Motor neuron (in vitro differentiated cells): ENCODE results near the gene BUB1. TPM values are rescaled to one million over a fixed set of nuclear protein-coding genes. Genes with fewer than 3 reads are reported as not detected.
"Not testable (repeated sequence)": the region's sequence is repeated elsewhere in the genome, so short reads cannot be mapped to it uniquely, and the experiment has no call there.

Source experiments
- ATAC-seq, 8 experiments: fragments of 200-7000 bp; cut with Tn5 transposase; replicated peaks in 6 of 8; 2 replicates each; pipeline ENCODE4 v1.8.0; 2021; ENCODE audit warnings: mild to moderate bottlenecking in 8 of 8, moderate library complexity in 8 of 8
- H3K27ac ChIP-seq, 2 donors: fragments of 250-450 bp; sonication (Bioruptor Pico); 2 replicates each; pipeline ENCODE4 v1.9.0; 2021; ENCODE audit warnings: antibody characterized with exemption in 2 of 2, mild to moderate bottlenecking in 2 of 2, moderate library complexity in 1 of 2
- H3K4me1 ChIP-seq, 2 donors: fragments of 250-450 bp; sonication (Bioruptor Pico); replicated peaks in 1 of 2; 2 replicates each; pipeline ENCODE4 v1.6.1; 2021; ENCODE audit warnings: antibody characterized with exemption in 2 of 2, mild to moderate bottlenecking in 2 of 2, moderate library complexity in 1 of 2
- H3K4me3 ChIP-seq, 5 donors: fragments of 250-450 bp; sonication (Bioruptor Pico); 2 replicates each; pipeline ENCODE4 v1.9.0; 2021; ENCODE audit warnings: antibody characterized with exemption in 5 of 5, mild to moderate bottlenecking in 5 of 5, moderate library complexity in 4 of 5
- WGBS, 10 experiments: fragments of 450-650 bp; shearing (Covaris generic); methylation state at CpG; one replicate each; pipeline ENCODE4 v1.0.0; 2022; 5-methylcytosine and 5-hydroxymethylcytosine counted together
- in situ Hi-C, 9 experiments: fragments of 400-800 bp; cut with MboI; loops; one replicate each; pipeline ENCODE4 v1.15.0; 2021; ENCODE audit warnings: low sequenced_read_pairs in 9 of 9, low pct_unique_long_range_greater_than_20kb in 2 of 9; ENCODE audit not compliant: unreplicated experiment in 9 of 9
- total RNA-seq, 8 experiments: library from RNA; unstranded; fragments of 300-600 nt; gene quantifications; 2 replicates each; pipeline versions ENCODE4 v1.2.3 to v1.2.4, GENCODE V29; 2022

The BUB1 gene
- total RNA-seq, 8 experiments from 2014 or later, result 0.76 to 112 (median 17.4) TPM

DNA sequence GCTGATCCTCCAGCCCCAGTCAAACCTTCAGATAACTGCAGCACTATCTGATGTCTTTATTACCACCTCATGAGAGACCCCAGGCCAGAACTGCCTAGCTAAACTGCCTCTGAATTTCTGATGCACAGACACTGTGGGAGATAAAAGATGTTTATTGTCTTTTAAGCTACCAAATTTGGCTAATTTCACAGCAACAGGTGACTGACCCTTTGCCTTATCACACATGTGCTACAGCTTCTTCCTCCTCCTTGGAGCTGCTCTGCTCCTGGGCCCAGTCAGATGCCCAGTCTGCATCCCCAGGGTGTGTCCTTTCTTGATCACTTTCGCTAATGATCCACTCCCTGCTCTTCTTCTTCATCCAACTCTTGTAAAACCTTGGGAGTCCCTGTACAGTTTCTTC lies 34.9 kb upstream of the BUB1 start:
- Histone ChIP-seq H3K27ac (no peak overlapping the region), H3K4me3 (no peak overlapping the region), H3K4me1 (no peaks in the 10 kb centered on the region)
- no peak for ATAC-seq
- in situ Hi-C loops, result no loop called here
- 33 to 100% (median 68%) methylated on average over 1 of the region's 1 CpG; no CpG with 5 or more reads in 4 of the 10 experiments for WGBS, 10 experiments

DNA sequence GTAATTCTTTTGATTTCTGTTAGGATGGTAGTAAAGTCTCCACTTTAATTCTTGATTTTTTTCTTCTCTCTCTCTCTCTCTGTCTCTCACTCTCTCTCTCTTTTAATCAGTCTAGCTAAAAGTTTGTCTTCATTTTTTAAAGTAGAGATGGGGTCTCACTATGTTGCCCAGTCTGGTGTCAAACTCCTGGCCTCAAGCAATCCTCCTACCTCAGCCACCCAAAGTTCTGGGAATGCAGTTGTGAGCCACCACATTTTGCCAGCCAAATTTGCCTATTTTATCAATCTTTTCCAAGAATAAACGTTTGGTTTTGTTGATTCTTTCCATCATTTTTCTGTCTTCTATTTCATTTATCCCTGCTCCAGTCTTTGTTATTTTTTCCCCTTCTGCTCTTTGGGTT lies 30.6 kb upstream of the BUB1 start:
- 0 to 88% (median 30%) methylated on average over 1 of the region's 1 CpG; no CpG with 5 or more reads in 1 of the 10 experiments for WGBS, 10 experiments
- Histone ChIP-seq H3K27ac (no peak overlapping the region), H3K4me1 (no peaks in the 10 kb centered on the region), H3K4me3 (no peak overlapping the region)
- in situ Hi-C loops, result no loop called here
- ATAC-seq, result no peak

DNA sequence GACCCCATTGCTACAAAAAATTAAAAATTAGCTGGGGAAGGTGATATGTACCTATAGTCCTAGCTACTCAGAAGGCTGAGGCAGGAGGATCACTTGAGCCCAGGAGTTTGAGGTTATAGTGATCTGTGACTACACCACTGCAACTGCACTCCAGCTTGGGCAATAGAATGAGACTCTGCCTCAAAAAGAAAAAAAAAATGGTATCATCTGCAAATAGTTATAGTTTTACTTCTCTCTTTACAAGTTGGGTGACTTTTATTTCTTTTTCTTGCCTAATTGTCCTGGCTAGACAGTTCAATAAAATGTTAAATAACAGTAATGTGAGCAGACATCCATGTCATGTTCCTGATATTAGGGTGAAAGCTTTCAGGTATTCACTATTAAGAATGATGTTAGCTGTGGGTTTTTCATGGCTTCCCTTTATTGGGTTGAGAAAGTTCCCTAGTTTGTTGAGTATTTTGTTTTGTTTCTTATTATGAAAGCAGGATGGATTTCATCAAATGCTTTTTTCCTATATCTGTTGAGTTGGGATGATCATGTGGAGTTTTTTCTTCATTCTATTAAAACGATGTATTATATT lies 29.6 kb upstream of the BUB1 start:
- H3K4me1 ChIP-seq, result peaks cover 0 to 3% of the 10 kb centered on the region in 2 donors
- WGBS, 10 experiments, result 0 to 93% (median 63%) methylated on average over 1 of the region's 1 CpG; no CpG with 5 or more reads in 1 of the 10 experiments
- no peak for ATAC-seq
- H3K27ac ChIP-seq, result no peak overlapping the region
- H3K4me3 ChIP-seq, result no peak overlapping the region
- in situ Hi-C loops, result no loop called here

DNA sequence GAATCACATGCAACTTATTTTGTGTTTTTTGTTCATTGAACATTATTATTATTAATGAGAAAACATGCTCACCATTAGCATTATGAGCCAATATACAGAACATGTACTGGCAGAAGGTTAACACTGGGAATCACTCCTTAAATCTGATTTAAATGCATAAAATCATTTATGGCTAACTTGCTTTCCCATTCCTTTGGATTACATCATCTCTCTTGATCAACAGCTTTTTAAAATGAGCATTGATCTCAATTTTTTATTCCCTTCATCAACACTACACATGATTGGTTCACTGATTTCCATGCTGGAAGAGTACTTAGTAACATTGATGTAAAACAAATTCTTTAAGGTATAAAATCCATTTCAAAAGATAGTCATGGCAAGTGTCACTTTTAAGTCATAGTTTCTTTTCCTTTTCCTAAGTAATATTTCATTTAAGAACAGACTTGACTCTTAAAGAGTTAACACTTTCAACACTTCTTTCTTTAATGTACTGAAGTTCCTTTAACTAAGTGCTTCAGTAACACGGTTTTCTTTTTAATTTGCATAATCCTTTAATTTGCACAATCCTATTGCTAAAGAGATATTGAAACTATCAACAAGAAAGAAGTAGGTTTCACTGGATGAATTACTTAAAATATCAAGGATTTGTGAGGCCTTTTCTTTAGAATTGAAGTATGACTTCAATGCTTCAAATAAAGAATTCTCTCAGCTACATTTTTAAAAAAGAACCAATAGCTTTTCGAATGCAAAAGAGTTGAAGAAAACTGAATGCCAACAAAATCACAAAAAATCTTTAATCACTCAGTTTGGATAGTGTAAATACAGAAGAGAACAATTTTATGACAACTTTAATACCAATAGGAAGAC lies 24.9 kb upstream of the BUB1 start:
- Histone ChIP-seq H3K27ac (no peak overlapping the region), H3K4me1 (peaks cover 0 to 5% of the 10 kb centered on the region in 2 donors), H3K4me3 (no peak overlapping the region)
- in situ Hi-C loops, result no loop called here
- ATAC-seq, result no peak
- WGBS, 10 experiments, result 6 to 58% (median 36%) methylated on average over 1 to 2 of the region's 2 CpGs

DNA sequence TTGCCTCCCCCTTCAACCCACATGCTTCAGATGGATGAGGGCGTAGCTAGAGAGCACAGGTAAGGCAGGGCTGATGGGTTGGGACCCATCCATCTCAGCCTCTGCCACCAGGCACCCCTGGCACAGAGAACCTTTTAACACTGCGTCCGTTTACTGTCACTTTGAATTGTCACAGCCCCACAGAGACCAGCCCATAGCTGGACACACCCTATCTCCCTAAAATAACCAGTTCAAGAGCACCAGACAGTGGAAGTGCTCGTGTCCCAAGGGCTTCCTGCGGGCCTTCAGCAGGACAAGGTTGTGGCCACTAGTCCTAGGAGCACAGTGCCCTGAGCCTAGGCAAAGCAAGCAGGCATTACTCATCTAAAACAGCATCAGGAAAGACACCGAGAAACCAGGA lies 20.4 kb upstream of the BUB1 start:
- no CpG with 5 or more reads among the region's 6 CpGs for WGBS, 10 experiments
- in situ Hi-C loops, ATAC-seq: not testable (repeated sequence)

DNA sequence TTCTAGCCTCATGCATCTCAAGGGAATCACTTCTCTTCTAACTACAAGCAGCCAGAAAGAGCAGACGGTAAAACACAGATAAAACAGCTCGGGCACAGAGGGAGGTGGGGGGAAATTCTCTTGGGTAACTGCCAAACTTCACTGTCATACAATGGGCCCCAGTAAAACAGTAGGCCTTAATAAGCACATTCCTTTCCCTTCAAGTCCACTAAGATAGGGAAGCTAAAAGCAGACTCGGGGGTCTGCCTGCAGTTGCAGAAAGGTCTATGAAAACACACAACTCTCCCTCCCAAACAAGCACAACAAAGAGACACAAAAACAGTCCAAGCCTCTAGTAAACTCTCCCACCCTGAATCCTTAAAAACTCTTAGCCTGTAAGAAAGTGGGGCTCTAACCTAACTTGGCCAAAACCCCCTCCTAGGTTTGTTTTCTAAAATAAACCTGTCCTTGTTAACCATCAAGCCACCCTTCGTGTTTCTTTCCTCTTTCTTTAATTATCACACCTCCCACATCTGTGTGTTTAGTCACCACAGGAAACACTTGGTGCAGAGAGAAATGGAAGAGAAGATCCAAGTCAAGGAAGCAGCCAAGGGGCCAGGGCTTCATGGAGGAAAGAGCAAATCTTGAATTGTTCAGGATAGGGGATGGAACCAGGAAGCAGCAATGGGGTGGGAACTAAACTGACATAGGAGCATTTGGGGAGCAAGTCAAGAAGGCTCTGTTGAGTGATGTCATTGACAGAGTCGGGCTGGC lies 17.5 kb upstream of the BUB1 start:
- in situ Hi-C loops, ATAC-seq, H3K27ac ChIP-seq, H3K4me1 ChIP-seq, H3K4me3 ChIP-seq: not testable (repeated sequence)
- WGBS, 10 experiments, result 0 to 40% (median 0%) methylated on average over 1 to 3 of the region's 5 CpGs; no CpG with 5 or more reads in 3 of the 10 experiments

More for the DNA sequence above, 20.4 kb upstream of the BUB1 start:
- H3K27ac ChIP-seq, H3K4me1 ChIP-seq, H3K4me3 ChIP-seq: not testable (repeated sequence)

DNA sequence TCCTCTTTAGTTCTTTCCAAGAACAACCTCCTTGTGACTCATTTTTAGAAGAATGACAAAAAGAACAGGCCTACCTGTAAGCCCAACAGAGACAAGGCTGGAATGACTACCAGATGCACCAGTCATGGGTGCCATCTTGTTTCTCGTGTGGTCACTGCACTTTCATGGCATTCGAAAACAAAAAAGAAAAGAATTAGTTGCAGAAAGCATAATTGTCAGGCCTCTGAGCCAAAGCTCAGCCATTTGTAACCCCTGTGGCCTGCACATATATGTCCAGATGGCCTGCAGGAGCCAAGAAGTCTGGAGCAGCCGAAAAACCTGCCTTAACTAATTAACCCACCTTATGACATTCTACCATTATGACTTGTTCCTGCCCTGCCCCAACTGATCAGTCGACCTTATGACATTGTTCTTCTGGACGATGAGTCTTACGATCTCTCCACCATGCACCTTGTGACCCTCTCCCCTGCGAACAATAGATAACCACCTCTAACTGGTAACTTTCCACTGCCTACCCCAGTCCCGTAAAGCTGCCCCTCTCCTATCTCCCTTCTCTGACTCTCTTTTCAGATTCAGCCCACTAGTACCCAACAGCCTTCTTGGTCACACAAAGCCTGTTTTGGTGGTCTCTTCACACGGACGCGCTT lies 13.9 kb upstream of the BUB1 start:
- no peak overlapping the region for H3K27ac ChIP-seq
- H3K4me3 ChIP-seq, result no peak overlapping the region
- ATAC-seq, result no peak
- in situ Hi-C loops, result no loop called here
- H3K4me1 ChIP-seq, result peaks cover 14 to 18% of the 10 kb centered on the region in 2 donors
- WGBS, 10 experiments, result 32 to 96% (median 86%) methylated on average over 2 to 9 of the region's 11 CpGs; no CpG with 5 or more reads in 1 of the 10 experiments

DNA sequence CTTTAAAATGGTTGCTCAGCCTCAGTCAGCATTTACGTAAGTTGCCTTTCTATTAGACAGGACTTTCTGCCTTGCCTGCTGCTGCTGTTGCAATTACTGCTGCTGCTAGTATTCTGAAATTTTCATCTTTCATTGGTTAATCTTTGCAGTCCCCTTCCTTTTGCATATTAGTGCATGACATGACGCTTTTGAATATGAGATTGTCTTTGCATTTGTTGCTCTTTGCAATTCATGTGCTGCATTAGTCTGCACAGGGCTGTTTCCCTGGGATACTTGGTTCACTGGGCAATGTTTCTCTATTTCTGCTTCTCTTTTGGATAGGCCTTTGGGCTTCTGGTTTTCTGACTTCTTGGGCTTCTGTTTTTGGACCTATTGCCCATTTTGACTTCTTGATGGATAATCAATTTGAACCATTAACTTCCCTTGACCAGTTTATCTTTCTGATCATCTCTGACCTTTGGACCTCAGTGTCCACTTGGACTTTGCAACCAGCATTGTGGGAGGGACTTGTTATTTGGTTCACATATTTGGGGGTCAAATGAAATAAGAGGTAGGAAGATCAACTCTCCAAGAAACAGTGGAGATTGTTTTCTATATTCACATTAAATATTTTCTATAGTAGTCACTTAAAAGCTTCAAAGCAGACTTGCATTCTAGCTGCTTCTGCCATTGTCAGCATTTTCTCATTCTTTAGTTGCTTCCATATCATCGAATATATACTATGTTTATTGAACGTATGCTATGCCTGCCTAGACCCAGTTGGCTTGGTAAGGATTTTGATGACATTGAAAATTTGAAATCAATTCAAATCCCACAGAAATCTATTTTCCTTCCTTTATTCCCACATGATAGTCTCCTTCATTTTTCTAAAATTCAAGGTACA lies 12.5 kb upstream of the BUB1 start:
- 13 to 100% (median 80%) methylated on average over 1 to 4 of the region's 4 CpGs; no CpG with 5 or more reads in 1 of the 10 experiments for WGBS, 10 experiments
- no peak overlapping the region for H3K27ac ChIP-seq
- no peak overlapping the region for H3K4me3 ChIP-seq
- in situ Hi-C loops, result no loop called here
- peaks cover 14 to 18% of the 10 kb centered on the region in 2 donors for H3K4me1 ChIP-seq
- ATAC-seq, result peak in 5 of 8 experiments; percentile 20 to 84 (median 84)

DNA sequence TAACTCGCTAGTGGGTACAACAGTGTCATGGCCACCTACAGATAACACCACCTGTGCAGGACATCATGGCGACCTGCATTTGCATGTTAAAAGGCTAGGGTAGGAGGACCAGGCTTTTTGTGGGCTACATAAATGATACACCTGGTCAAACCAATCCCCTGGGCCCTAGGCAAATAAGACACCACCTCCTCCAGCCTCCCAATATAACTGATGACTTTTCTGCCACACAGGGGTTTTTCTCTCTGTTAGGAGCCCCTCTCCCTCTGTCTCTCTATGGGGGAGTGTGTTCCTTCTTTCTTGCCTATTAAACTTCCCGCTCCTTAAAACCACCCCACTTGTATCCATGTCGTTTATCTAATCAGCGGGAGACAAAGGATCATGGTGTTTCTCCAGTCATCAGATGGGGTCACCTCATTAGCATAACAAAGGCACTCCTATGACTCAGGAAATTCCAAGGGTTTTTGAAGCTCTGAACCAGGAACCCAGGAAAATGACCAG lies 10.8 kb upstream of the BUB1 start:
- in situ Hi-C loops, result no loop called here
- peak in 5 of 8 experiments; percentile 71 to 84 (median 82) for ATAC-seq
- no peak overlapping the region for H3K4me3 ChIP-seq
- no peak overlapping the region for H3K27ac ChIP-seq
- H3K4me1 ChIP-seq, result peaks cover 12 to 18% of the 10 kb centered on the region in 2 donors
- WGBS, 10 experiments, result 0 to 67% (median 30%) methylated on average over 1 to 5 of the region's 5 CpGs

DNA sequence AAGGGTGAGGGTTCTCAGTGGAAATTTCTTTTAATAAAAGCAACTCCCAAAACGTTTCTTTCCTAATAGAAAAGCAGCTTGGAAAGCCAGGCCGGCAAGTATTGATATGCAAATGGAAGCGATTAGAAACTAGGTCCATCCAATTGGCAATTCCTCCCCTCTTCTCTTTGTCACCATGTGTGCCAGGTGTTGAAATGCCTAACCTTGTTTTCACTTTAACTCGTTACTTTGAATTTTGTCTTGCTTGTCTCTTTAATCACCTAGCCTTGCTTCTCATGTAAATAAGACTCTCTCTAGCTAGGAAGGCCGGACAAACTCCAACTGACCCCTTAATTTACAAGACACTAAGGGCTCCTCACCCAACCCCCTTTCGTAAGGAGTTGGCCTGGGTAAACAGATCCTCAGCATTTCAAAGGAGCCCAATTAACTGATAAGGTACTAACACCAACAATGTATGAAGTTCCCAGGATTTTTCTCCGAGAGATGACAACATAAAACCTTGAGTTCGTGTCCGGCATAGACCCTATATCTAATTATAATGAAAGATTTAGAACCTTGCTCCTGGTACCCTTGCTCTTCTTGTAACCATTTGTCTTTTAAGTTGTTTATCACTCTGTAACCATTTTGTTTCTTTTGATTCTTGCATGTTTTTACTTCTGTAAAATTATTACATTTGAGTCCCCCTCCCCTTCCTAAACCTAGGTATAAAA lies 10.1 kb upstream of the BUB1 start:
- H3K27ac ChIP-seq, in situ Hi-C loops, H3K4me3 ChIP-seq, ATAC-seq: not testable (repeated sequence)
- 4 to 100% (median 31%) methylated on average over 1 to 6 of the region's 9 CpGs; no CpG with 5 or more reads in 1 of the 10 experiments for WGBS, 10 experiments
- H3K4me1 ChIP-seq, result peaks cover 12 to 25% of the 10 kb centered on the region in 2 donors

DNA sequence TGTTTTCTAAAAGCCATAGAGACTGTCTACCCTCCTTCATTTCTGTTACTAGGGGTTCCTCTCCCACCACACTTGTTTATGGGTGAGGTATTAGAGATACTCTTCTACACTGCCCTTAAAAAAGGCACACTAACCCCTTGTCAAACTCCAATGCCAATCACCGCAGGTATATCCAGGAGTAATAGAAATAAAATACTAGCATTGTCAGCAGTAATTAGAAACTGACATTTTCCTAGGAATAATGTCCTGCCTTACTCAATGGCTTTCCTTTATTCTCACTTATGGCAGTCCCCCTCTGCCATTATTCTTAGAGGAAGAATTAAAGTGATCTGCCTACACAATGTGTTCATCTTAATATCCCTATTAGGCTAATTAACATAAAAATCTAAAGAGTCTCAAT lies 5.0 kb upstream of the BUB1 start:
- 57 to 100% (median 80%) methylated on average over 1 of the region's 1 CpG; no CpG with 5 or more reads in 4 of the 10 experiments for WGBS, 10 experiments
- in situ Hi-C loops, result no loop called here
- H3K4me3 ChIP-seq, result no peak overlapping the region
- H3K4me1 ChIP-seq, result peaks cover 0 to 20% of the 10 kb centered on the region in 2 donors
- no peak overlapping the region for H3K27ac ChIP-seq
- ATAC-seq, result no peak
